OCI-LY1 (cell line): ENCODE data around the gene MAPK8IP1.

Experiments
- EZH2 ChIP-seq: fragments of 200-600 bp; sonication (generic), shearing (Covaris generic); IDR thresholded peaks from 2 replicates; pipeline ENCODE4 v1.8.0; 2017; ENCODE audit warnings: borderline replicate concordance, mixed run types, mild to moderate bottlenecking, antibody characterized with exemption, low read length, moderate library complexity, mixed read lengths
- TF ChIP-seq, protein P1 (sequence below): fragments of 200-600 bp; sonication (generic), shearing (Covaris generic); IDR thresholded peaks from 2 replicates; pipeline ENCODE4 v1.5.1; 2017; ENCODE audit warnings: mild to moderate bottlenecking, antibody characterized with exemption, low read length, moderate library complexity, mixed read lengths

DNA sequence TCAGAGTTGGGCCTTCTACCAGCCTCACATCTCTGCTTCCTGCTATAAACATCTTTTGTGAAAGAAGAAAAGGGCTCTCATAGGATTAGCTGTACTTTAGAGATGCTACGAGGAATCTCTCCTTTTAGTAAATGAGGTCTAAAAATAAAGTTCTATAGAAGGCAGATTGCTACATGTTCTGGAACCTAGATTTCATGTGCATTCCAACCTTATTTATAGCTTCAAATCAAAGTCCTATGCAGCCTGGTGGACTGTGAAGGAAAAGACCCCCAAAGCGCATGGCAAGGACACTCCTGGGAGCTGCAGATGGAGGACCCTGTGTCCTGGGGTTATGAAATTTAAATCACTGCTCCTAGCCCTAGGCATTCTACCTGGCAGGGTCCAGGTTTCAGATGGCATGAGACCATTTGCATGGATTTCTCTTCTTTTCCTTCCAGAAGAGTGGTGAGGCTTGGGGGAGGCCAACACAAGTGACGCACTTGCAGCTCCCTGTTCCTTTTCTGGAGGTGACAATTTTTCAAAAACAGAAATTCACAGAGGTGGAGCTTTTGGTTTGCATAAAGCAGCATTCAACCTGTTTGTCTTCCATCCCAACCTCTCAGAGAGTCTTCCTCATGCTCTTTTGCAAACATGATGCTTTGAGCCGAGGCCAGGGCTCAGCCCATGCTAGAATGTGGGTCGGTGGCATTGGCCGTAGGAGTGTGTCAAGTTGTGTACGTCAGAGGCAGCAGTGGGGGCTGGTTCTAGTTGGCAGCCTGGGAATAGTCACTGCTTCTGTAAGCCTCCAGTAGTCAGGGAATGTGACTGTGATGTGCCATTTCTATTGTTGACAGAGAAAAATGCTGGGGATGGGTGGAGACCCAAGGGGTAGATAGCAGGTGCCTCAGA, 31.9 kb upstream of the MAPK8IP1 start:
- TF ChIP-seq, protein P1, sequence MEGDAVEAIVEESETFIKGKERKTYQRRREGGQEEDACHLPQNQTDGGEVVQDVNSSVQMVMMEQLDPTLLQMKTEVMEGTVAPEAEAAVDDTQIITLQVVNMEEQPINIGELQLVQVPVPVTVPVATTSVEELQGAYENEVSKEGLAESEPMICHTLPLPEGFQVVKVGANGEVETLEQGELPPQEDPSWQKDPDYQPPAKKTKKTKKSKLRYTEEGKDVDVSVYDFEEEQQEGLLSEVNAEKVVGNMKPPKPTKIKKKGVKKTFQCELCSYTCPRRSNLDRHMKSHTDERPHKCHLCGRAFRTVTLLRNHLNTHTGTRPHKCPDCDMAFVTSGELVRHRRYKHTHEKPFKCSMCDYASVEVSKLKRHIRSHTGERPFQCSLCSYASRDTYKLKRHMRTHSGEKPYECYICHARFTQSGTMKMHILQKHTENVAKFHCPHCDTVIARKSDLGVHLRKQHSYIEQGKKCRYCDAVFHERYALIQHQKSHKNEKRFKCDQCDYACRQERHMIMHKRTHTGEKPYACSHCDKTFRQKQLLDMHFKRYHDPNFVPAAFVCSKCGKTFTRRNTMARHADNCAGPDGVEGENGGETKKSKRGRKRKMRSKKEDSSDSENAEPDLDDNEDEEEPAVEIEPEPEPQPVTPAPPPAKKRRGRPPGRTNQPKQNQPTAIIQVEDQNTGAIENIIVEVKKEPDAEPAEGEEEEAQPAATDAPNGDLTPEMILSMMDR, result no peak
- no peak for TF ChIP-seq EZH2
